Neural crest cell (in vitro differentiated cells): ENCODE measurements around the gene DPP7. TPM values are rescaled to one million over a fixed set of nuclear protein-coding genes. Genes with fewer than 3 reads are reported as not detected.
A peak's percentile ranks its signal among the peaks of the same experiment; 100 is the strongest.
"Not testable (repeated sequence)": the region's sequence is repeated elsewhere in the genome, so short reads cannot be mapped to it uniquely, and the experiment has no call there.

Experiments used
- DNase-seq: peaks from one replicate; pipeline ENCODE4 v3.0.0; 2021; ENCODE audit warnings: low read depth, mixed read lengths, low spot score
- H3K27ac Mint-ChIP-seq: one replicate; pipeline ENCODE4 v1.8.0; 2021; ENCODE audit warnings: mild to moderate bottlenecking, mixed read lengths; ENCODE audit not compliant: unreplicated experiment
- H3K27me3 Mint-ChIP-seq: 2 replicates; pipeline ENCODE4 v1.8.0; 2021; ENCODE audit warnings: low read depth, mild to moderate bottlenecking, mixed read lengths
- H3K36me3 Mint-ChIP-seq: 2 replicates; pipeline ENCODE4 v1.8.0; 2021; ENCODE audit warnings: low read depth, mild to moderate bottlenecking, mixed read lengths
- H3K4me1 Mint-ChIP-seq: 2 replicates; pipeline ENCODE4 v1.8.0; 2021; ENCODE audit warnings: mixed read lengths
- H3K4me3 Mint-ChIP-seq: one replicate; pipeline ENCODE4 v1.8.0; 2021; ENCODE audit warnings: mild to moderate bottlenecking, mixed read lengths
- H3K9me3 Mint-ChIP-seq: 2 replicates; pipeline ENCODE4 v1.8.0; 2021; ENCODE audit warnings: mixed read lengths
- CTCF ChIP-seq: fragments of 200-600 bp; sonication (generic); conservative IDR thresholded peaks from 2 replicates; pipeline ENCODE4 v1.5.0; 2021; ENCODE audit warnings: antibody characterized with exemption, mild to moderate bottlenecking
- total RNA-seq: library from RNA; stranded (reverse); gene quantifications from 2 replicates; pipeline ENCODE4 v1.2.1, GENCODE V29; 2021

DPP7 gene
- total RNA-seq, 1 donor from 2014 or later = 46.5 TPM

DNA sequence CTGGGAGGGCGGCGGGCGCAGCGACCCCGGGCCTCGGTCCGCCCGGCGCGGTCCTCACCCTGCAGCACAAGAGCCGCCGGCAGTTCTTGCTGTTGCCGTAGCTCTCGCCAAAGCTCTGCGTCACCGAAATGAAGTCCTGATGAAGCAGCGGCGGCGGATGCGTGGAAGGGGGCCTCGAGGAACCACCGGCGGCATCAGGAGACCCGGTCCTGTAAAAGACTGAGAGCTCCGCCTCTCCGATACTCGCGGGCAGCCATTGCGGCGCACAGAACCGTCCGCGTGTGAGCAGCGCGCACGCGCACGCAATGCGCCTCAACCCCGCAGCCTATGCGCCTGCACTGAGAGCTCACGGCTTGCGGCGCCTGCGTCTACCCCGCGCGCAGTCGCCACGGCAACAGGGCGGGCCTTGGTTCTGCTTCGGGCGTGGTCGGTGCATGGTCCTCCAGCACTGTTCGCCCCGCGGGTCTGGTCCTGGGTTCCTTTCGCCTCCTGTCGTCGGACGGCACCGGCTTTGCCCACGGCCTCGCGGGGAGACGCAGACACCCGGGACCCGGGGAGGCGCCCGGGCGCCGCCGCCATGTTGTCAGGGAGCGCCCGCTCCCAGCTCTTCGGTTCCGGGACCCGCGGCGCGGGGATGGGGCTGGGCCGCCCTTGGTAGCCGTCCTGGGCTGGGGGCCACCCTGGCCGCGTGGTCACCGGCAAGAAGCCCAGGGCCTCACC lies 15.1 kb upstream of the DPP7 start:
- Mint-ChIP-seq H3K4me1 (peaks cover 24% of the 10 kb centered on the region), H3K27me3 (peaks cover 29% of the 10 kb centered on the region), H3K36me3 (no peaks in the 10 kb centered on the region), H3K27ac (no peak overlapping the region), H3K4me3 (peak overlapping the region; percentile 92), H3K9me3 (no peaks in the 10 kb centered on the region)
- DNase-seq = peak; percentile 76
- no peak for TF ChIP-seq CTCF

DNA sequence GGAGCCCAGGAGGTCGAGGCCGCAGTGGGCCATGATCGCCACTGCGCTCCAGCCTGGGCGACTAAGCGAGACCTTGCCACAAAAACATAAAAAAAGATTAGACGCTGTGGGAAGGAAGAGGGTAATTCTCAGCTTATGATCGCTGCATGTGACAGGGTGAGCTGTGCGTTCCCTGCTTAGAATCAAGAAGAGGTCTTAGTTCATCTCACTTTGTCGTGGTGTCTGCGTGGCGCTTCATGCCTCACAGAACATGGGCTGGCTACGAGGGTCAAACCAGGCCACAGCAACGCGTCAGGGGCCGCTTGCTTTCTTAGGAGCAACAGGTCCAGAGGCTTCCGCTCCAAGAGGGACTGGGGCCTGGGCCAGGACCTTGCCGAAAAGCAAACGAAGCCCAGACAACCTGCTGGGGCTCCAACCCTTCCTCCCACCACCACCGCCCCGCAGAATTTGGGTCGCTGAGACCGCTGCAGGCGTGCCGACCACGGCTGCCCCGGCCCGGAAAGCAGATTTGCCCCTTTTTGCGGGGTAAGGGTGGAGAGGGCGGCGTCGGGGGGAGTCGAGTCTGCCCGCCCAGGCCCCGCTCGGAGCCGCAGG lies 14.4 kb upstream of the DPP7 start:
- Mint-ChIP-seq H3K4me3 (peak overlapping the region; percentile 89), H3K9me3 (no peaks in the 10 kb centered on the region), H3K27ac (no peak overlapping the region), H3K4me1 (peaks cover 24% of the 10 kb centered on the region), H3K36me3 (no peaks in the 10 kb centered on the region), H3K27me3 (peaks cover 22% of the 10 kb centered on the region)
- no peak for TF ChIP-seq CTCF
- DNase-seq = no peak

GRCh38 chr9:137128158-137128861 lies 13.8 kb upstream of the DPP7 start:
- Mint-ChIP-seq H3K4me1 (peaks cover 24% of the 10 kb centered on the region), H3K27ac (peak overlapping the region; percentile 28), H3K4me3 (peak overlapping the region; percentile 89), H3K36me3 (no peaks in the 10 kb centered on the region), H3K9me3 (no peaks in the 10 kb centered on the region), H3K27me3 (peaks cover 17% of the 10 kb centered on the region)
- no peak for TF ChIP-seq CTCF
- DNase-seq = no peak

DNA sequence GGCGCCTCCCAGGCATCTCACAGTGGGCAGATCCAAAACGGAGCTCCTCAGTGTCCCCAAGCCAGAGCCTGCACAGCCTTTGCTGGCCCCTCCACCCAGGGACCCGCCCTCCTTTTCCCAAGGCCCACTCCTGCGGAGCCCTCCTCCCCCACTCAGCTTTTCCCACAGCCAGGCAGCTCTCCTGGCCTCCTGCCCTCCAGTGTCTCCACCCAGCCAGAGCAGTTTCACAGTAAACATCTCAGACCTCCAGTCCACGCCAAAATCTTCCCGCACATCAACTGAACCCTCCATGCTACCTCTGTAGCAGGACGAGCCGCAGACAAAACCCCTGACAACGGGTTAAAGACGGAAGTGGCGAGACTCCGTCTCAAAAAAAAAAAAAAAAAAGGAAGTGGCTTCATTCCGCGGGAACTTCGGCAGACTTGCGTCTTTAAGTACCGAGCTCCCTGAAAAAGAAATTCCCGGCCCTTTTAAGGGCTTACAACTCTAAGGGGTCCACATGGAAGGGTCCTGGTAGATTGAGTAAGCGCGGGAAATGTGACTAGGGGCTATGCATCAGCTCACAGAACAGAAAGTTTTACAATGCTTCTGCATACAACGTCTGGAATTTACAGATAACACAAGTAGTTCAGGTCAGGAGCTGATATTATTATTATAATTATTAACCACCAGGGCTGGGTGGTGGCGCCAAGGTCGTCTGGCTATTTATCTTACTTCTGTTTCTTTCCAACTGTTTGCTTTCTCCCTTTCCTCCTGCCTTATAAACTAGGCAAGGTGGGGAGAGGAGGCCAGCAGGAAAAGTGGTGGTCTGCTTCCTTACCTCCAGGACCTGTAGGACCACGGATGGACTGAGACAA lies 13.0 kb upstream of the DPP7 start:
- Mint-ChIP-seq H3K36me3 (no peaks in the 10 kb centered on the region), H3K27ac (peak overlapping the region; percentile 95), H3K9me3 (no peaks in the 10 kb centered on the region), H3K27me3 (peaks cover 10% of the 10 kb centered on the region), H3K4me1 (peaks cover 24% of the 10 kb centered on the region), H3K4me3 (peak overlapping the region; percentile 89)
- DNase-seq = no peak
- no peak for TF ChIP-seq CTCF

GRCh38 chr9:137126786-137127185 lies 12.3 kb upstream of the DPP7 start:
- peak overlapping the region; percentile 95 for H3K27ac Mint-ChIP-seq
- TF ChIP-seq CTCF = no peak
- no peak for DNase-seq
- H3K4me3 Mint-ChIP-seq = peak overlapping the region; percentile 89
- peaks cover 8% of the 10 kb centered on the region for H3K27me3 Mint-ChIP-seq
- peaks cover 24% of the 10 kb centered on the region for H3K4me1 Mint-ChIP-seq
- H3K36me3 Mint-ChIP-seq = no peaks in the 10 kb centered on the region
- no peaks in the 10 kb centered on the region for H3K9me3 Mint-ChIP-seq

DNA sequence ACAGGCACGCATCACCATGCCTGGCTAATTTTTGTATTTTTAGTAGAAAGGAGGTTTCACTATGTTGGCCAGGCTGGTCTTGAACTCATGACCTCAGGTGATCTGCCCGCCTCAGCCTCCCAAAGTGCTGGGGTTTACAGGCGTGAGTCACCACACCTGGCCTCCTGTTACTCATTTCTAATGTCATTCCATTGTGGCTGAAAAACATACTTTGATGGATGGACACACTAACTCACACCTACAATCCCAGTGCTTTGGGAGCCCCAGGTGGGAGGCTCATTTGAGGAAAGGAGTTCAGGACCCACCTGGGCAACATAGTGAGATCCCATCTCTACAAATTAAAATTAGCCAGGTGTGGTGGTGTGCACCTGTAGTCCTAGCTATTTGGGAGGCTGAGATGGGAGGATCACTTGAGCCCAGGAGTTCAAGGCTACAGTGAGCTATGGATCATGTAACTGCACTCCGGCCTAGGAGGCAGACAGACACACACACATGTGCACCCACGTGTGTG lies 9.5 kb upstream of the DPP7 start:
- not testable (repeated sequence) for H3K36me3 Mint-ChIP-seq, H3K27me3 Mint-ChIP-seq, H3K9me3 Mint-ChIP-seq, H3K27ac Mint-ChIP-seq, H3K4me3 Mint-ChIP-seq, DNase-seq
- H3K4me1 Mint-ChIP-seq = peaks cover 23% of the 10 kb centered on the region
